ES-I3 (cell line): Measurements from ENCODE around the gene BCDIN3D.

ENCODE experiments used
- H3K36me3 ChIP-seq: 2 replicates; pipeline ENCODE4 v1.6.1; 2013; ENCODE audit warnings: mild to moderate bottlenecking, low read length, control low read depth, moderate library complexity; ENCODE audit not compliant: insufficient read depth
- H3K4me1 ChIP-seq: 2 replicates; pipeline ENCODE4 v1.6.1; 2013; ENCODE audit warnings: mild to moderate bottlenecking, control low read depth, low read length; ENCODE audit not compliant: insufficient read depth
- H3K9ac ChIP-seq: 2 replicates; pipeline ENCODE4 v1.6.1; 2013; ENCODE audit warnings: low read depth, mild to moderate bottlenecking, low read length, moderate library complexity
- H3K9me3 ChIP-seq: 2 replicates; pipeline ENCODE4 v1.6.1; 2013; ENCODE audit warnings: mild to moderate bottlenecking, low read length, moderate library complexity; ENCODE audit not compliant: control insufficient read depth, insufficient read depth

The BCDIN3D gene, protein sequence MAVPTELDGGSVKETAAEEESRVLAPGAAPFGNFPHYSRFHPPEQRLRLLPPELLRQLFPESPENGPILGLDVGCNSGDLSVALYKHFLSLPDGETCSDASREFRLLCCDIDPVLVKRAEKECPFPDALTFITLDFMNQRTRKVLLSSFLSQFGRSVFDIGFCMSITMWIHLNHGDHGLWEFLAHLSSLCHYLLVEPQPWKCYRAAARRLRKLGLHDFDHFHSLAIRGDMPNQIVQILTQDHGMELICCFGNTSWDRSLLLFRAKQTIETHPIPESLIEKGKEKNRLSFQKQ

DNA sequence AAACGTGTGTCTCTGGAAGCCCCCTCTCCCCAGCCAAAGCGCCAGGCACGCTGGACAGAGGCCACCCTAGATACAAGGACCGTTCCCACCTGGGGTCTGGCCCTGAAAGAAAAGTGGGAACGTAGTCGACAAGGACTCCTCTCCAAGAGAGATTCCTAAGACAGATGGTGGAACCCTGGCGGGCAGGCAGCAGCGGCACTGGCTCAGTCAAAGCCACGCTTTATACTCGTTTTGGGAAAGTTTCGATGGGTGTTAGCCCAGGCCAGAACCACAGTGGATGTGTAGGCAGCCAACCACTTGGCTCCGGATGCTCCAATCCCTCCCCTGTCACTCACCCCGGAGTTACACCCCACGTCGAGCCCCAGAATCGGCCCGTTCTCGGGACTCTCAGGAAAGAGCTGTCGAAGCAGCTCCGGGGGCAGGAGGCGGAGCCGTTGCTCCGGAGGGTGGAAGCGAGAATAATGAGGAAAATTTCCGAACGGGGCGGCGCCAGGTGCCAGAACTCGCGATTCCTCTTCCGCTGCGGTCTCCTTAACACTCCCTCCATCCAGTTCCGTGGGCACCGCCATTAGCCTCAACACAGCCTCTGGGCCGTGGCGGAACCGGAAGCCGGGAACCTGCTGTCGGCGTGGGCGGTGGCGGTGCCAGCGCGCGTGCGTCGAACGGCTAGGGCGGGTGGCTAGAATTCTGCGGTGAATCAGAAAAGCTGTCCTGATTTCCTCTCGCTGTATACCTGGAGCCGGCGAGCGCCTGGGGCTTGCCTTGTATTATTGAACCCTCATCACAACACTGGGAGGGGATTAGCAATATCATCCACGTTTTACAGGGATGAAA, at the start of gene BCDIN3D:
TSS of gene BCDIN3D (minus strand) at position 588 of the 834 bp plus-strand sequence. CDS start at position 569, 19 bp downstream.
- Histone ChIP-seq H3K9ac (peak within 1 kb of the TSS; percentile 100), H3K9me3 (no peaks in the 10 kb centered on the region), H3K36me3 (no peaks in the 10 kb centered on the region), H3K4me1 (peaks cover 10% of the 10 kb centered on the region; the same call in 1 of the 2 replicates)

DNA sequence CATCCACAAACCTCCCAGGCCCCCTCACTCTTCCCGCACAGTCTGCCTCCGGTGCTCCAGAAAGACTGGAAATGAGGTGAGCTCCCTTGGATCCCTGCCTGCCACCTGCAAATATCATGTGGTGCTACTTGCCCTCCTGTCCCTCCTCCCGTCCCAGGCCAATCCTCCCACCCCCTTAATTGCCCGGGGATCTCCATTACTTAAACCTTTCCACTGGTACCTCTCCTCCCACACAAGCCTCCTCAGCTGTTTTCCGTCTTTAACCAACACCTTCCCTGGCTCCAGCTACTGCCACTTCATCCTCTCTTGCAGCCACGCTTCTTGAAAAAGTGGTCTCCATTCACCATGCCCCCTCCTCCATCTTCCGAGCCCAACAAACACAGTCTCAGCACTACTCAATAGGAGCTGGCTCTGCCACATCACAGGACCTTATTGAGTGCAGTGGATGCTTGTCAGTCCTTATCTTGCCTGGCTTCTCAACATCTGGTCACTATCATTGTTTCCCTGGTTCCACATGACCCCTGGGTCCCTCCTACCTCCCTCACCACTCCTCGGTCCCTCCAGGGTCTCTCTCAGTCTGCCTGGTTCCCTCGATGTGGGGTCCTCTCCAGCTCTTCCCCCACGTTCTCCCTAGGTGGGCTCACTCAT, 49.3 kb upstream of the BCDIN3D start:
- H3K9me3 ChIP-seq: no peaks in the 10 kb centered on the region
- no peak overlapping the region for H3K9ac ChIP-seq

DNA sequence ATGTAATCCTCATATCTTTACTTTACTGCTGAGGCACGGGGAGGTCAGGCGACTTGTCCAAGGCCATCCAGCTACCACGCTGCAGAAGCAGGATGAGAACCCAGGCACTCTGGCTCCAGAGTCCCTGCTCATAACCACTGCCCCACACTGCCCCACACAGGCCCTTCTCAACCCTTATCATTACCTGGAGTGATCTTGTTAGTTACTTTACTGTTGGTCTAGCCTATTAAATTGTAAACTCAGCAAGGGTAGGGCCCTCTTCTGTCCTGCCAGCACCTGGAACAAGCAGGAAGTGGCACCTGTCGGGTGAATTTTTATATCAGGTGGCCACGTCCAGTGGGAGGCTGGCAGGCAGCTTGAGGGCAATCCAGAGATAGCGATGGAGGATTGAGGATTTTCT, 48.6 kb upstream of the BCDIN3D start:
- peaks cover 8% of the 10 kb centered on the region for H3K4me1 ChIP-seq
- no peaks in the 10 kb centered on the region for H3K9me3 ChIP-seq
- no peaks in the 10 kb centered on the region for H3K36me3 ChIP-seq
- H3K9ac ChIP-seq: no peak overlapping the region

More for the DNA sequence above, 49.3 kb upstream of the BCDIN3D start:
- Histone ChIP-seq H3K4me1 (peaks cover 8% of the 10 kb centered on the region), H3K36me3 (no peaks in the 10 kb centered on the region)

DNA sequence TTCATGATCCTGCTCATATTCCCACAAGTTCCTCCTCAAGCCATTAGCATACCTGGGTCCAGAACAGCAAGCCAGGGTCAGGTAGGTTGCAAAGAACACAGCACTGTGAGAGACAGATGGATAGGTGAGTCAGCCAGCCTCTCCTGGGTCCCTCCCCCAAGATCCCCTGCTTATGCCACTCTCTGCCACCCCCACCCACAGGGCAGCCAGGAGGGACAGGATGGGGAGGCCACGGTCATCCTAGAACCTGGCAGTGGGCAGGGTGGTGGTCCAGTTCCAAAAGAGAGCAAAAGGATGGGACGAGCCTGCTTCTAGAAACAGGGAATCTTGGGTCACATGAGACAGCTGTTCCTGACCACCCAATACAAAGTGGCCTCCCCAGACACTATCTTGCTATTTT, 48.1 kb upstream of the BCDIN3D start:
- Histone ChIP-seq H3K9me3 (no peaks in the 10 kb centered on the region), H3K4me1 (peaks cover 8% of the 10 kb centered on the region), H3K9ac (no peak overlapping the region), H3K36me3 (no peaks in the 10 kb centered on the region)

DNA sequence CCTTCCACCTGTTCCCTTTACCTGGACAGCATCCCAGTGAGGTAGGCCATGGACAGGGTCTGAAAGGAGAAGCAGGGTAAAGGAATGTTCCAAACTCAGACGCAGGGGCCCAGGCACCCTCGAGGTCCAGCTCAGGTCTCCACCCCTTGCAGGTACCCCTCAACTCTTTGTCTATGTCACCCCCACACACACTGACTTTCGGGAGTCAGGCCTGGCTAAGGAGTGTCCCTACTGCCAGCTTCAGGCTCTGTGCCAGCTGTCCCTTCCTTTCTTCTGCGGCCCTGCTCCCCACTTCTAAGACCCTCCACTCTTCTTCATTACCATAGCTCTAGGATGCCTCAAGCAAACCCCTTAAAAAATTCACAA, 47.2 kb upstream of the BCDIN3D start:
- Histone ChIP-seq H3K9me3 (no peaks in the 10 kb centered on the region), H3K9ac (no peak overlapping the region), H3K36me3 (no peaks in the 10 kb centered on the region), H3K4me1 (peaks cover 16% of the 10 kb centered on the region)

DNA sequence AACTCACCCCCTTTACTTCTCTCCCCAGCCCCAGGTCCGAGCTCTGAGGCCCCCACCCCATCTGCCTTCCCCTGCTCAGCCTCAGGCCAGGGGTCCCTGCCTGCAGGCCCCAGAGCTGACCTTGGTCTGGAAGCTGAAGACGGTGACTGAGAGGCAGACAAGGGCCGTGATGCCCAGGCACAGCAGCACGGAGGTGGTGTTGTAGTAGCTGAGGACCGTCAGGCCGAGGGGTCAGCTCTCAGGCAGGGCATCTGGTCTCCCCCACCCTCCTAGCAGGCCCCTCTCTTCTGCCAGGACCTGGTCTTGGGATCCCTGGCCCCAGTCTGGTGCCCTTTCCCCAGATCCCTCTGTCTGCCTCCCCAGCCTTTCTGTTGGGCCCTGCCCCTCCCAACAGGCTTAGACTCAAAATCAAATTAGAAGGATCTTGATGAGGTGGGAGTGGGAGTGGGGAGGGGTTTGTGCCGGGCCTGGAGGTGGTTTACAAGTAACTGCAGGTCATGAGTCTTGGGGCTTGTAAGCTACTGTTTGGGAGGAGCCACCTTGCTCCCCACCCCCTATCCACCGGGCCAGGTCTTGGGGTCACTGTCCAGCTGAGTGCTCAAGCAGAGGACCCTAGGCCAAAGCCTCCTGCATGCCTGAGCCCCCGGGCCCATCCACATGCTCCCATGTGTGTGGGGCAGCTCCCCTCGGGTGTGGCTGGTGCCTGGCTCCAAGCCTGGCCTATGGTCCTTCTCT, 46.6 kb upstream of the BCDIN3D start:
- no peak overlapping the region for H3K9ac ChIP-seq
- no peaks in the 10 kb centered on the region for H3K9me3 ChIP-seq
- peaks cover 18% of the 10 kb centered on the region for H3K4me1 ChIP-seq
- H3K36me3 ChIP-seq: no peaks in the 10 kb centered on the region

GRCh38 chr12:49888461-49889151, 45.7 kb upstream of the BCDIN3D start:
- H3K36me3 ChIP-seq: no peaks in the 10 kb centered on the region
- H3K9ac ChIP-seq: no peak overlapping the region

DNA sequence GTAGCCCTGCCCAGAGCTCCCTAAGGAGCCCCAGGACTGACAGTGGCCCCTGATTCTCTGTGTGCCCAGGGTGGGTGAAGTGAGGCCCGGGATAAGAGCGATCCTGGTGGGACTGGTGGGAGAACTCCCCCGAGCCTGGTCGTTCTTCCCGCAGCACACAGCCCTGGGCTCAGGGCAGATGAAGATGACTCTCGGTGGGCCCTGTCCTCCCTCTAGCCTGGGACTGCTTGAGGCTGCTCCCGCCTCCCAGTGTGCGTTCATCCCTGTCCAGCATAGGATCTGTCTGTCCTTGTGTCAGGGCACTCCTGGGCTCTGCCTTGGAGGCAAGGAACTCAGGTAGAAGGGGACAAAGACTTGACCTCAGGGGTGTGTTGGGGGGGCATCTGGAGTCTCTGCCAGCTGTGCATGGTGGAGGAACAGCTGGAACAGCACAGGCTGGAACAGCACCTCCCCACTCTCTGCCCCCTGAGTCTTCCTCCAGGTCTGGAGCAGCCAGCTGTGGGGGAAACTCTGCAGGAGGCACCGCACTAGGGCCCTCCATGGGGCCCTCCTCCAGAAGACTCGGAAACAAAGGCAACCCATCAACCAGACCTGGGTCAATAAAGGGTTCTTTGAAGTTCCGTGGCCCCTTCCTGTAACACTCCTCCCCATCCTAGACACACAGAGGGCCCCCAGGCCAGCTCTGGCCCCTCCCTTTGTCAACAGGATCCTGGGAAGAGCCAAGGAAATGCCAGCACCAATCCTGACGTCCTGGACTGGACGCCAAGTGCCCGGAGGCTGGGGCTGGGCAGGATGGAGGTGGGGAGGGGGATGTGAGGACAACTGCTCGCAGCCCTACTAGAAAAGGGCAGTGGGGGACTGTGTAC, 44.9 kb upstream of the BCDIN3D start:
- no peak overlapping the region for H3K9ac ChIP-seq
- H3K9me3 ChIP-seq: no peaks in the 10 kb centered on the region
- peaks cover 19% of the 10 kb centered on the region for H3K4me1 ChIP-seq
- H3K36me3 ChIP-seq: no peaks in the 10 kb centered on the region

More at GRCh38 chr12:49888461-49889151, 45.7 kb upstream of the BCDIN3D start:
- Histone ChIP-seq H3K4me1 (peaks cover 16% of the 10 kb centered on the region), H3K9me3 (no peaks in the 10 kb centered on the region)

DNA sequence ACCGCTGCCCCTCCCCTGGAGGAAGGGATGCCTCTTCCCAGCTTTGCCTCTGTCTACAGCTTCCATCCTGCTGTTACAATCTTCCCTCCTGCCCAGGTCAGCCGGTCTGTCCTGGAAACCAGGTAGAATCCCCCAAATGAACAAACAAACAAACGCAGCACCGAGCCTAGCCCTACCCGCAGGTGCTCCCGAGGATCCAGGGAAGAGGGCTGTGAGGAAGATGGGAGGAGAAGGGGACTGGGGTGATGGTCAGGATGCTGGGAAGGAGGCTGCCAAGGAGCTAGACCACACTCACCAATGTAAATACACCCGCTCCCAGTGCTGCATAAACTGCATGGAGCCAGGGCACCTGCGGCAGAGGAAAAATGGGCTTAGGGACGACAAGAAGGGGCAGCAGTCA, 44.2 kb upstream of the BCDIN3D start:
- no peaks in the 10 kb centered on the region for H3K36me3 ChIP-seq
- H3K9me3 ChIP-seq: no peaks in the 10 kb centered on the region
- H3K4me1 ChIP-seq: peaks cover 25% of the 10 kb centered on the region
- no peak overlapping the region for H3K9ac ChIP-seq

DNA sequence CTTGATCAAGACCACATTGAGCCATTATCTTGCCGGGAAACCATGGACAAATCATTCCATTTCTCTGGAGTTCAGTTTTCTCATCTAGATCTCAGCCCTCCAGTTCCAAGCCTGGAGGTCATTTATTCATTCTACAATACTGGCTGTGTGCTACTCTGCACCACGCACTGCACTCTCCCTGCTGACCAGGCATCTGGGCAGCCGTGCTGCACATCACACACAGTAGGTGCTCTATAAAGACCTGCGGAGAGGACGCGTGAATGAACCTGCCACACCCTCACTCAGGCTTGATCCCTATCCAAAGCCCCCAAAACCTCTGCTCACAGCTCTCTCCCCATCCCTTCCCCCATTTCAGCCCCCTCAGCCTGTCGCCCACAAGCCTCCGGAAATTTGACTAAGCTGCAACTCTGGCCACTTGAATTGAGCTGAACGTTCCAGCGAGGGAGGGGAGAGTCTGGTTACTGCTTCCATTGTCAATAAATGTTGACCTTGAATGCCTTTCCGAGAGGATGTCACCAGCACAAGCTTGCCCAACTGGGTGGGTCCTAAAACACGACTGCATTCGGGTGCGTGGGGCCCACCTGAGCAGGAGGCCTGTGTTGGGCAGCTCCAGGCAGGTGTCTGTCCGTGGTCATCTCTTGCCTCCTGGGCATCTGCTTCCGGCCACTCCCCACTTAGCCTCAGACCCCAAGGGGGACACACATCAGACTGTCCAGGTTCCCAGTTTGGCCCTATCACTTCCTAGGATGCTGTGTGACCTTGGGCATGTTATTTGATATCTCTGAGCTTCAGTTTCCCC, 43.0 kb upstream of the BCDIN3D start:
- Histone ChIP-seq H3K9me3 (no peaks in the 10 kb centered on the region), H3K4me1 (peaks cover 26% of the 10 kb centered on the region), H3K36me3 (no peaks in the 10 kb centered on the region), H3K9ac (no peak overlapping the region)

DNA sequence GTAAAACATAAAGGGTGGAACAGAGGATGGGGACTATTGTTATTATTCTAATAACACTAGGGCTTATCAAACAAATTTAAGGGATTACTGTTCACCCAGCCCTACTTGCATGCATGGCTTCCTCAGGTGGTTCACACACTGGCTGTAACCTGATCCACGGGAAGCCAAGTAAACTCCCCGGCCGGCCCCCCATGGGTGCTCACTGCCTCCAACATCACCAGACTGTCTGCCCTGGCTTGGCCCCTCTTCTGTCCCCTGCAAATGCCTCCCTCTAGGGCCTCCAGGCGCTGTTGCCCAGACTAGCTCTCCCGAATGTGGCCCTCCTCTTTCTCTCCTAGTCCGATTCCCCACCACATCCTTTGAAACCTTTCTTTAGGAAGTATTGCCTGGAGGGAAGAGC, 42.2 kb upstream of the BCDIN3D start:
- H3K36me3 ChIP-seq: no peaks in the 10 kb centered on the region
- H3K9ac ChIP-seq: no peak overlapping the region
- H3K9me3 ChIP-seq: no peaks in the 10 kb centered on the region
- H3K4me1 ChIP-seq: peaks cover 26% of the 10 kb centered on the region

DNA sequence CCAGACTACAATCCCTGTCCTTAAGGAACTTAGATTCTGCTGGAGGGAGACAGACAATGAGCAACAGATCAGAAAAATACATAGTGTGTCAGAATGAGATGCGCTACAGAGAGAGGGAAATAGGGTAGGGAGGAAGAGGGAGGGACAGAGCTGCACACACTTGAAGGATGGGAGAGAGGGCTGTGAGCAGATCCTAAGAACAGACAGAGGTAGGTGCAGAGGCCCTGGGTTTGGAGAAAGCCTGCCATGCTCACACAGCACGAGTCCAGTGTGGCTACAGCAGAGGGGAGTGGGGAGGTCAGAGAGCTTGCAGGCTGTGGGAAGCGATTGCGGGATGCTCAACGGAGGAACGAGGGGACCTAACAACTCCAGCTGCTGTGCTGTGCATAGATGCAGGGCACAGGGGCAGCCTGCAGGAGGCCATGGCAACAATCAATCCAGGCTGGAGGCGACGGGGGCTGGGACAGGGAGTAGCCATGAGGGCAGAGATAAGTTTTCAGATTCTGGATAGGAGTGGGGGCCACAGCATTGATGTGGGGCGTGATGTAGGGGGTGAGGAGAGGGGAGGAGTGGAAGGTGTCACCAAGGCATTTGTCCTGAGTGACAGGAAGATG, 40.1 kb upstream of the BCDIN3D start:
- Histone ChIP-seq H3K4me1 (peaks cover 26% of the 10 kb centered on the region), H3K9ac (no peak overlapping the region), H3K36me3 (no peaks in the 10 kb centered on the region), H3K9me3 (no peaks in the 10 kb centered on the region)
